Tibial artery (tissue), 4 donors: ENCODE data around the gene C3.

Source experiments
- DNase-seq, 2 donors: peaks; one replicate each; pipeline ENCODE4 v3.0.0-alpha.2; 2019
- H3K27ac ChIP-seq, 2 donors: fragments of 200-600 bp; sonication (generic) in 1 of 2; 1 replicate in 1 of 2; 2 replicates in 1 of 2; pipeline ENCODE4 v1.5.1; 2018 to 2019; ENCODE audit warnings: mild to moderate bottlenecking in 1 of 2
- H3K27me3 ChIP-seq, 2 donors: fragments of 200-600 bp; sonication (generic) in 1 of 2; one replicate each; pipeline versions ENCODE4 v1.5.1 to v1.6.0; 2016 to 2019
- H3K36me3 ChIP-seq, 3 donors: fragments of 200-600 bp; sonication (generic) in 2 of 3; one replicate each; pipeline ENCODE4 v1.5.1; 2016 to 2019; ENCODE audit warnings: mild to moderate bottlenecking in 2 of 3
- H3K4me1 ChIP-seq, 4 donors: fragments of 200-600 bp; sonication (generic) in 2 of 4; 1 replicate in 3 of 4; 2 replicates in 1 of 4; pipeline ENCODE4 v1.5.1; 2016 to 2019
- H3K4me3 ChIP-seq, 2 donors: fragments of 200-600 bp; sonication (generic) in 1 of 2; 1 replicate in 1 of 2; 2 replicates in 1 of 2; pipeline ENCODE4 v1.5.1; 2018 to 2019; ENCODE audit warnings: mild to moderate bottlenecking in 2 of 2
- H3K9me3 ChIP-seq, 3 donors: fragments of 200-600 bp; sonication (generic) in 1 of 3; one replicate each; pipeline ENCODE4 v1.5.1; 2016 to 2019
- intact Hi-C: fragments of 100-400 bp; cut with DNase I; formaldehyde crosslinking; loops from one replicate; pipeline ENCODE4 v1.15.0; 2023; ENCODE audit warnings: low total_unique reads
- TF ChIP-seq, protein P1 (sequence below), 2 experiments: fragments of 200-600 bp in 1 of 2; fragments of 450-650 bp in 1 of 2; IDR thresholded peaks; one replicate each; pipeline ENCODE4 v1.5.1; 2017 to 2019; ENCODE audit warnings: antibody characterized with exemption in 2 of 2, mild to moderate bottlenecking in 1 of 2, moderate library complexity in 1 of 2

The C3 gene

DNA sequence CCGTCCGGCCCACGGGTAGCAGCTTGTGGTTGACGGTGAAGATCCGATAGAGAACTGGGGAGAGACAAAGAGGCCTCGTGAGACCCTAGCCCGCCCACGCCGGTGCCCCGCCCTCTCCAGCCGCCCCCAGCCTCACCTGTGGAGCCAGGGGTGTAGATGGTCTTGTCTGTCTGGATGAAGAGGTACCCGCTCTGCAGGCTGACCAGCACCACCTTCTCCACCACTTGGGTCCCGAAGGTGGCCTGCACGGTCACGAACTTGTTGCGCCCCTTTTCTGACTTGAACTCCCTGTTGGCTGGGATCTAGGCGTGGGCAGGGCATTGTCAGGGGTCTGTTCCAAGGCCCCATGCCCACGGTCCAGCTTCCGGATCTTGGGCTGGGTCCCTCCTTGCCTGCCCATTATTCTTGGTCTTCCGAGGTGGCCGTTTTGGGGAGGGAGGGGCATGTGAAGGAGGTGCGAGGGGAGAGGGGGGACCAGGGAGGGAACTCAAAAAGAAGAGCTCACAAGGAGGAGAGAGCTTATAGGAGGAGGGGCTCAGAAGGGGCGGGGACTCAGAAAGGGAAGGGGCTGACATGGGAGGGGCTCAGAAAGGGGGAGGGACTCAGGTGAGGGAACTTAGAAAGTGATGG lies 2.2 kb downstream of the C3 start:
- peaks cover 0 to 6% (median under 1%) of the 10 kb centered on the region in 4 donors for H3K4me1 ChIP-seq
- no peak overlapping the region for H3K4me3 ChIP-seq
- no peak for DNase-seq

DNA sequence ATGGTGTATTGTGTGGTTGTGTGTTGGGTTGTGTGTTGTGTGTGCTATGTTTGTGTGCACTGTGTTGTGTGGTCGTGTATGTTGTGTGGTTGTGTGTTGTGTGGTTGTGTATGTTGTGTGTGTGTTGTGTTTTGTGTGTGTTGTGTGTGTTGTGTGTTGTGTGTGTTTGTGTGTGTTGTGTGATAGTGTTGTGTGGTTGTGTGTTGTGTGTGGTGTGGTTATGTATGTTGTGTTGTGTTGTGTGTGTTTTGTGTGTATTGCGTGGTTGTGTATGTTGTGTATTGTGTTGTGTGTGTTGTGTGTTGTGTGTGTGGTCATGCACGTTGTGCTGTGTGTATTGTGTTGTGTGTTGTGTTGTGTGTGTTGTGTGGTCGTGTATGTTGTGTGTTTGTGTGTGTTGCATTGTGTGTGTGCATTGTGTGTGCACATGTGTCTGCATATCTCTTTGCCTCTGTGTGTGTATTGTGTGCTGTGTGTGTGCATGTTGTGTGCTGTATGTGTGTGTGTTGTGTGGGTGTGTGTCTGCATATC lies 2.9 kb downstream of the C3 start:
- no peaks in the 10 kb centered on the region for H3K9me3 ChIP-seq
- TF ChIP-seq, protein P1, sequence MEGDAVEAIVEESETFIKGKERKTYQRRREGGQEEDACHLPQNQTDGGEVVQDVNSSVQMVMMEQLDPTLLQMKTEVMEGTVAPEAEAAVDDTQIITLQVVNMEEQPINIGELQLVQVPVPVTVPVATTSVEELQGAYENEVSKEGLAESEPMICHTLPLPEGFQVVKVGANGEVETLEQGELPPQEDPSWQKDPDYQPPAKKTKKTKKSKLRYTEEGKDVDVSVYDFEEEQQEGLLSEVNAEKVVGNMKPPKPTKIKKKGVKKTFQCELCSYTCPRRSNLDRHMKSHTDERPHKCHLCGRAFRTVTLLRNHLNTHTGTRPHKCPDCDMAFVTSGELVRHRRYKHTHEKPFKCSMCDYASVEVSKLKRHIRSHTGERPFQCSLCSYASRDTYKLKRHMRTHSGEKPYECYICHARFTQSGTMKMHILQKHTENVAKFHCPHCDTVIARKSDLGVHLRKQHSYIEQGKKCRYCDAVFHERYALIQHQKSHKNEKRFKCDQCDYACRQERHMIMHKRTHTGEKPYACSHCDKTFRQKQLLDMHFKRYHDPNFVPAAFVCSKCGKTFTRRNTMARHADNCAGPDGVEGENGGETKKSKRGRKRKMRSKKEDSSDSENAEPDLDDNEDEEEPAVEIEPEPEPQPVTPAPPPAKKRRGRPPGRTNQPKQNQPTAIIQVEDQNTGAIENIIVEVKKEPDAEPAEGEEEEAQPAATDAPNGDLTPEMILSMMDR (IDR thresholded peaks at IDR 0.05) = no peak
- peaks cover 0 to 22% of the 10 kb centered on the region in 2 donors for H3K27me3 ChIP-seq
- H3K4me1 ChIP-seq = no peaks in the 10 kb centered on the region
- H3K36me3 ChIP-seq = no peaks in the 10 kb centered on the region
- H3K4me3 ChIP-seq = no peak overlapping the region
- H3K27ac ChIP-seq = no peak overlapping the region
- intact Hi-C loops = no loop called here
- no peak for DNase-seq

More for the DNA sequence above, 2.2 kb downstream of the C3 start:
- H3K9me3 ChIP-seq = no peaks in the 10 kb centered on the region
- H3K27ac ChIP-seq = no peak overlapping the region
- TF ChIP-seq, protein P1 (IDR thresholded peaks at IDR 0.05) = no peak
- H3K27me3 ChIP-seq = peaks cover 0 to 19% of the 10 kb centered on the region in 2 donors
- no peaks in the 10 kb centered on the region for H3K36me3 ChIP-seq
- intact Hi-C loops = no loop called here

DNA sequence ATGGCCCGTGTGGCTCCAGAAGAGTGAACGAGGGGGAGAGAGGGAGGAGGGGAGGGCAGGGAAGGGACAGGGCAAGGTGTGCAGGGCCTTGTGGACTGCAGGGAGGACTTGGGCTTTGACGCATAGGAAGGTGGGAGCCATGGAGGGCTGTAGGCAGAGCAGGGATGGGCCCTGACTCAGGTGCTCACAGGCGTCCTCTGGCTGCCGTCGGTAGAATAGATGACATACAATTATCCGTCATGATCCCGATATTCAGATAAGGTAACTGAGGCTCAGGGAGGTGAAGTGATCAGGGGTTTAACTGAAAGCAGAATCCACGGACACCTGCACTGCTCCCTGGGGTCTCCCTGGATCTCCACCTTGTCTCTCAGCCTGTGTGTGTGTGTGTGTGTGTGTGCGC lies 3.4 kb downstream of the C3 start:
- Histone ChIP-seq H3K9me3 (no peaks in the 10 kb centered on the region), H3K4me3 (no peak overlapping the region), H3K36me3 (no peaks in the 10 kb centered on the region), H3K27me3 (peaks cover 0 to 23% of the 10 kb centered on the region in 2 donors), H3K4me1 (no peaks in the 10 kb centered on the region), H3K27ac (no peak overlapping the region)
- intact Hi-C loops = no loop called here
- no peak for DNase-seq
- TF ChIP-seq, protein P1 (IDR thresholded peaks at IDR 0.05) = no peak

DNA sequence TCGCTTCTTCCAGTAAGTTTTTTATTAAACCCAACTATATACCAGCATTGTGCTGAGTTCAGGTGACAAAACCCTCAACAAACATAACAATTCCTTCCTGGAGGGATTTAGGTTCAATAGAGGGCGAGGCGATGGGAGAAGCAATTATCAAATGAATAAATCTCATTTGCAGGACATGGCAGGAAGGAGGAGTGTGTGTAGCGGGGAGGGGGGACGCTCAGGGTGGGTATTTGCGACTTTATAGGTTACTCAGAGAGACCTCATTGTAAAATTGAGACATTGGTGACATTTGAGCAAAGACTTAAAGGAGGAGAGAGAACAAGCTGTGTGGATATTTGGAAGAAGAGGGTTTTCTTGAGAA lies 3.9 kb downstream of the C3 start:
- TF ChIP-seq, protein P1 (IDR thresholded peaks at IDR 0.05) = no peak
- Histone ChIP-seq H3K27ac (no peak overlapping the region), H3K9me3 (no peaks in the 10 kb centered on the region), H3K27me3 (peaks cover 0 to 27% of the 10 kb centered on the region in 2 donors), H3K4me3 (no peak overlapping the region), H3K36me3 (peaks cover 0 to 4% (median 0%) of the 10 kb centered on the region in 3 donors), H3K4me1 (no peaks in the 10 kb centered on the region)
- intact Hi-C loops = no loop called here
- no peak for DNase-seq

DNA sequence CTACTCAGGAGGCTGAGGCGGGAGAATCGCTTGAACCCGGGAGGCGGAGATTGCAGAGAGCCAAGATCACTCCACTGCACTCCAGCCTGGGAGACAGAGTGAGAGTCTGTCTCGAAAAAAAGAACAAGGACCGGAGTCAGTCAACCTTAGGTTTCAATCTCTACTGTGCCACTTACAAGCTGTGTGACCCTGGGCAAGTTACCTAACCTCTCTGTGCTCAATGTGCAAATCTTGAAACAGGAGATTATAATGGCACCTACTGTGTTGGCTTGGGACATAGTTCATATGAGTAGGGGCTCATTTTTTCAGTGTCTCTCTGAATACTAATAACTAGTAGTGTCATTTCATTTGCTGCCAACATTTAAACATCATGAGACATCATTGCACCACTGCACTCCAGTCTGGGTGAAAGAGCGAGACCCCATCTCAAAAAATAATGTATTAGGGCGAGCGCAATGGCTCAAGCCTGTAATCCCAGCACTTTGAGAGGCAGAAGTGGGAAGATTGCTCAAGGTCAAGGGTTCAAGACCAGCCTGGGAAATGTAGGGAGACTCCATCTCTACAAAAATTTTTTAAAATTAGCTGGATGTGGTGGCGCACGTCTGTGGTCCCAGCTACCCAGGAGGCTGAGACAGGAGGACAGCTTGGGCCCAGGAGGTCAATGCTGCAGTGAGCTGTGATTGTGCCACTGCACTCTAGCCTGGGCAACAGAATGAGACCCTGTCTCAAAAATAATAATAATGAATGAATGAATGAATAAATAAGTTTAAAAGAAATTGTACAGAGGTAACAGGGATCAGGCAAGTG lies 5.5 kb downstream of the C3 start:
- TF ChIP-seq, protein P1 (IDR thresholded peaks at IDR 0.05) = no peak
- no peak overlapping the region for H3K27ac ChIP-seq
- intact Hi-C loops = no loop called here
- H3K4me1 ChIP-seq = no peaks in the 10 kb centered on the region
- no peak overlapping the region for H3K4me3 ChIP-seq
- no peaks in the 10 kb centered on the region for H3K9me3 ChIP-seq
- peaks cover 0 to 5% (median 0%) of the 10 kb centered on the region in 3 donors for H3K36me3 ChIP-seq
- H3K27me3 ChIP-seq = peaks cover 0 to 41% of the 10 kb centered on the region in 2 donors
- no peak for DNase-seq
